Esophagus (tissue), 2 donors: ENCODE data around the gene PICK1. TPM values are rescaled to one million over a fixed set of nuclear protein-coding genes. Genes with fewer than 3 reads are reported as not detected.

Experiments
- H3K27ac ChIP-seq, 2 donors: one replicate each; pipeline ENCODE4 v1.5.1; 2013; ENCODE audit warnings: low read depth in 2 of 2, mild to moderate bottlenecking in 2 of 2, inconsistent platforms in 1 of 2, low read length in 1 of 2, moderate library complexity in 1 of 2
- H3K27me3 ChIP-seq, 2 donors: one replicate each; pipeline ENCODE4 v1.6.1; 2013; ENCODE audit warnings: low read length in 2 of 2, control low read depth in 1 of 2, mild to moderate bottlenecking in 1 of 2; ENCODE audit not compliant: insufficient read depth in 2 of 2, control insufficient read depth in 1 of 2
- H3K36me3 ChIP-seq, 2 donors: one replicate each; pipeline ENCODE4 v1.6.1; 2013; ENCODE audit warnings: low read length in 1 of 2; ENCODE audit not compliant: control insufficient read depth in 2 of 2, insufficient read depth in 2 of 2
- H3K4me1 ChIP-seq, 2 donors: one replicate each; pipeline ENCODE4 v1.6.1; 2013; ENCODE audit warnings: low read length in 1 of 2; ENCODE audit not compliant: control insufficient read depth in 2 of 2, insufficient read depth in 2 of 2
- H3K4me3 ChIP-seq, 2 donors: one replicate each; pipeline ENCODE4 v1.5.1; 2013; ENCODE audit warnings: low read length in 2 of 2, mild to moderate bottlenecking in 2 of 2, low read depth in 1 of 2, moderate library complexity in 1 of 2
- H3K9me3 ChIP-seq, 2 donors: one replicate each; pipeline ENCODE4 v1.6.1; 2013; ENCODE audit warnings: mild to moderate bottlenecking in 2 of 2, low read depth in 1 of 2, low read length in 1 of 2, moderate library complexity in 1 of 2; ENCODE audit not compliant: control insufficient read depth in 2 of 2, insufficient read depth in 1 of 2
- WGBS, 2 donors: extraction: QIAGEN DNeasy Blood & Tissue Kit; methylation state at CpG; one replicate each; pipeline ENCODE4 v1.1.7; 2013; 5-methylcytosine and 5-hydroxymethylcytosine counted together
- polyA plus RNA-seq, 2 donors: library from polyadenylated mRNA; stranded (reverse); fragments of 200-250 nt; gene quantifications; one replicate each; pipeline ENCODE4 v1.2.3, GENCODE V29; 2013
- donor health status: healthy with polysubstance abuse.
- donor health status: Bipolar disorder and iron deficiency.

The PICK1 gene
- polyA plus RNA-seq, 2 donors = 25.3 to 25.6 TPM

DNA sequence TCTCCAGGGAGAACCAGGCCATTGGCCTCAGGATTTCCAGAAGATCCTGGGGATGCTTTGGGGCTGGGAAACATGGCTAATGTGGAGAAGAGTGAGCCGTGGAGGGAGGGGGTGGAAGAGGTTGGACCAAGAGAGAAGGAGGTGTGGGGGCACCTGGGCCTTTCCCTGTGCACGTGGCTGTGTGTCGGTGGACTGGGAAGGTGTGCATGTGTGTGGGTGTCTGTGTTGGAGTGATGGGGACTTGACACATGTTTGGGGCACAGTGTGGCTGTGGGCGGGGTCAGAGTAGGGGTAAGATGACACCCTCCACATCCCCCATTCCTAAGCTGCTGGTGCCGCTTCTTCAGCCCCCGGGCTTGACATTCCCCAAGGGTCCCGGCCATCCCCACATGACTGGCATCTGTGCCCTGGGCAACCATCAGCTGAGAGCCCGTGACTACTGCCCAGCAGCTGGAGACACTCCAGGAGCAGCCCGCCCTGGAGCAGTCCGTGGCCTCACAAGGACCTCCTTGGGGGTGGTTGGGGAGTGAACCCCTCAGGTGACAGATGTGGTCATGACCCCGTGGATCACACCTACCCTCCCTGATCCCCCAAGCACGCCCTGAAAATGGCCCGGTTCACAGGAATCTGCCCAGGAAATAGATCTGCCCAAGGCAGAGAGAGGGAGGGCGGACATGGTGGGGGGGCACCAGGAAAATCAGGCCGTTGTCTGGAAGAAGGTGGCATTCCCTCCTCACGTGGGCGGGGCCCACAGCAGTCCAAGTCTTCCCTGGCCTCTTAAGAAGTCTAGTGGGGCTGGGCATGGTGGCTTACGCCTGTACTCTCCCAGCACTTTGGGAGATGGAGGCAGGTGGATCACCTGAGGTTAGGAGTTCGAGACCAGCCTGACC is 38.0 kb upstream of the PICK1 start:
- 82 to 84% methylated on average over 17 to 19 of the region's 19 CpGs for WGBS, 2 donors
- Histone ChIP-seq H3K4me1 (peaks cover 6 to 14% of the 10 kb centered on the region in 2 donors), H3K27me3 (no peaks in the 10 kb centered on the region), H3K4me3 (no peak overlapping the region), H3K36me3 (no peaks in the 10 kb centered on the region), H3K9me3 (no peaks in the 10 kb centered on the region), H3K27ac (no peak overlapping the region)

DNA sequence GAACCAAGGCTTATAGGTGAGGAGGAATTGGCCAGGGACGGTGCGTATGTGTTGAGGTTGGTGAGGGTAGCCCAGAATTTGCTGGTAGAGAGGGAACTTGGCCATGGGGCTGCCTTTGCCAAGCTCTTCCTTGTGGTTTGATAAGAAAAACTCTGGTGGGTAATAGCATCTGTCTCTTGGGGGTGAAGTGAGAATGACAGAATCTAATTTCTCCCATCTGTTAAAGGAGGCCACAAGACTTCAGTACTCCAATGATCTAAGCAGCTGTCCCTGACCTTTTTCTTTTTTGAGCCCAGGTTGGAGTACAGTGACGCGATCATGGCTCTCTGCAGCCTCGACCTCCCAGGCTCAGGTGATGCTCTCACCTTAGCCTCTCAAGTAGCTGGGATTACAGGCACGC is 36.0 kb upstream of the PICK1 start:
- Histone ChIP-seq H3K27ac (no peak overlapping the region), H3K9me3 (no peaks in the 10 kb centered on the region), H3K36me3 (no peaks in the 10 kb centered on the region), H3K4me3 (no peak overlapping the region), H3K4me1 (peaks cover 6 to 10% of the 10 kb centered on the region in 2 donors), H3K27me3 (no peaks in the 10 kb centered on the region)
- WGBS, 2 donors = 89 to 92% methylated on average over 6 of the region's 6 CpGs

DNA sequence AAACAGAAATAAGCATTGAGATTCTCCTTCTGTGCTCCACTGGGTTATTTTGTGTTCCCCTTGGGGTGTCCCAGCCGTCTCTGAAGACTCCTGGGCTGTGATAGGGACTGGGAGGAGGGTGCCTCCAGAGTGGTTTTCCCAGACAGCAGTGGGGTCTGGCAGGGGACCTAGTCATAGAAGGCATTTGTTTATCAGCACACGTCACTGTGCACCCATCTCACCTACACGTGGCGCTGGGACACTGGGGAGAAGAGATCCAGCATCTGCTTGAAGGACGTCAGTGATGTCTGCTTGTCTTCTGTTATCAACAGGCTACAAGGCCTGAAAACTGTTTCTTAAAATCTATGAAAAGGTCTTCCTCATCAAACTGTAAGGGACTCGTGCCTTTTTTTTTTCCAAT is 34.2 kb upstream of the PICK1 start:
- H3K4me3 ChIP-seq = no peak overlapping the region
- no peaks in the 10 kb centered on the region for H3K27me3 ChIP-seq
- no peaks in the 10 kb centered on the region for H3K9me3 ChIP-seq
- no peaks in the 10 kb centered on the region for H3K36me3 ChIP-seq
- no peak overlapping the region for H3K27ac ChIP-seq
- H3K4me1 ChIP-seq = no peaks in the 10 kb centered on the region
- whole genome bisulfite sequencing, 2 donors = 84 to 85% methylated on average over 6 of the region's 6 CpGs

DNA sequence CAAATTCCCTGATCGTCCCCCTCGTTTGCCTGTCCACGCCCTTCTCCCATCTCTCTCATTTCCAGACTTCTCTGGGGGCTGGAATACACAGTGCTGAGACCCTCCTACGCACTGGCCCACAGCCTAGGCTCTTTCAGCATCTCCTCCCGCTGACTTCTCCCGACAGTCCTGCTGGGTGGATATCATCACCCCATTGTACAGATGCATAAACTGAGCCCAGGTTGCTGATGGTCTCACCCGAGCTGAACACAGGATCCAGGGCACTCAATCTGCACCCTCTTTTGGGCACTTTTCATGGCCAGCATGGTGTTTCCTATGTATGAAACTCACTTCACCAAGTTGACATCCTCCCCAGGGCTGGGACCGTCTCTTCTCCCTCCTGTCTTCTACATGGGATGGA is 31.7 kb upstream of the PICK1 start:
- H3K4me1 ChIP-seq = no peaks in the 10 kb centered on the region
- no peak overlapping the region for H3K4me3 ChIP-seq
- no peaks in the 10 kb centered on the region for H3K9me3 ChIP-seq
- no peak overlapping the region for H3K27ac ChIP-seq
- H3K36me3 ChIP-seq = no peaks in the 10 kb centered on the region
- 89% methylated on average over 8 of the region's 8 CpGs for WGBS, 2 donors
- H3K27me3 ChIP-seq = no peaks in the 10 kb centered on the region

DNA sequence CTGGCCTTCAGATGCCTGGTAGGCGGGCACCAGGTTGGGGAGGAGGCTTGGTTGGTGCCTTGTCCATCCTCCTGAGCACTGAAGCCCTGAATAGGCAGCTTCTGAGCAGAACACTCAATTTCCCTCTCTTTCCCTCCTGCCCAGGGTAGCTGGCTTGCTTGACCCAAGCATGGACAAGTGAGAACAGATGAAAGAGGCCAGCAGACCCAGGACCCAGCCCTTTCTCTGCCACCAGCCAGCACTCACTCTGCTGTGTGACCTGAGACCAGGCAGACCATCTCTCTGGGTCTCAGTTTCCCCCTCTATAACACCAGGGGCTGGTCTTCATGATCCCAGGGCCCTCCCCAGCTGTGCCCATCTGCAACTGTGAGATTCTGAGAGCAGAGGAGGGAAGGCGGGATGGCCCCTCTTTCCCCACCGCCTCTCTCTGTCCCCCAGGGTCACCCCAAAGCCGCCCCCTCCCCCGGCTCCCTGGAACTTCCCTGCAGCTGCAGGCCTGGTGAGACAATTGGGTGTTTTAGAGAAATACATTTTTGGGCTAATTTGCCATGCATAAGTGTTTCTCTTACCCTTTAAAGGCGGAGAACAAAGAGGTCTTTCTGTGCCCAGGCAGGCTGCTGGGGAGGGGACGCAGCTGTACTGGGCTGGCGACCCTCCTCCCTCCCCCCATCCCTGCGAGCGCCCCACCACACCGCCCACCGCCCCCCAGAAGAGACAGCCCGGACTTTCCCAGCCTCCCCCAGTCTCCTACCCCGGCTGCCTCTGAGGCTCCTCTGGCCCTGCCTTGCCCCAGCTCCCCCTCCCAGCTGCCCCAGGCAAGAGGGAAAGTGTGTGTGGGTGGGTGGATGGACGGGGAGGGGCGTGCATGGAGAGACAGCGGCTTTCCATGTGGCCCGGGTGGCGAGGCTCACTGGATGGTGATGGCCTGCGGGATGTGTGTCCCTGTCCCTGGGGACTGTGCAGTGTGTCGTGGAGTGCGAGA is 30.8 kb upstream of the PICK1 start:
- Histone ChIP-seq H3K27me3 (no peaks in the 10 kb centered on the region), H3K4me3 (no peak overlapping the region)
- WGBS, 2 donors = 70 to 75% methylated on average over 21 to 22 of the region's 22 CpGs

DNA sequence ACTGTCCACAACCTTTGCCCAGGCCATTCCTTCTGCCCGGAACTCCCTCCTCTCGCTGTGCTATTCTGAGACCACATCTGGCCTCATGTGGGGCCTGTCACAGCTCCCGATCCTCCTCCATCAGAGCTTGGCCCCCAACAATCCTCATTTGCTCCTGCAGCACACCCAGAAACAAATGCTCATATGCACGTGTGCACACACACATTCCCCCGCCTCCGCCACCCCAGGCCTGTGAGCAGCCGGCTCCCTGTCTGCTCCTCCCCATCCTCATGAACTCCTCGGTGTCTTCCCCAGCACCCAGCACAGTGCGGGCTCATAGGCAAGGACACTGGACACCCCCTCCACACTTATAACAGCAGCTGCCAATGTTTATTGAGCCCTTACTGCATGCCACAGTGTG is 29.7 kb upstream of the PICK1 start:
- H3K27me3 ChIP-seq = no peaks in the 10 kb centered on the region
- H3K36me3 ChIP-seq = no peaks in the 10 kb centered on the region
- H3K4me1 ChIP-seq = no peaks in the 10 kb centered on the region
- H3K27ac ChIP-seq = no peak overlapping the region
- no peak overlapping the region for H3K4me3 ChIP-seq
- 86% methylated on average over 9 of the region's 9 CpGs for WGBS, 2 donors
- no peaks in the 10 kb centered on the region for H3K9me3 ChIP-seq

More for the DNA sequence above, 30.8 kb upstream of the PICK1 start:
- H3K36me3 ChIP-seq = no peaks in the 10 kb centered on the region
- H3K9me3 ChIP-seq = no peaks in the 10 kb centered on the region
- H3K27ac ChIP-seq = no peak overlapping the region
- H3K4me1 ChIP-seq = no peaks in the 10 kb centered on the region

DNA sequence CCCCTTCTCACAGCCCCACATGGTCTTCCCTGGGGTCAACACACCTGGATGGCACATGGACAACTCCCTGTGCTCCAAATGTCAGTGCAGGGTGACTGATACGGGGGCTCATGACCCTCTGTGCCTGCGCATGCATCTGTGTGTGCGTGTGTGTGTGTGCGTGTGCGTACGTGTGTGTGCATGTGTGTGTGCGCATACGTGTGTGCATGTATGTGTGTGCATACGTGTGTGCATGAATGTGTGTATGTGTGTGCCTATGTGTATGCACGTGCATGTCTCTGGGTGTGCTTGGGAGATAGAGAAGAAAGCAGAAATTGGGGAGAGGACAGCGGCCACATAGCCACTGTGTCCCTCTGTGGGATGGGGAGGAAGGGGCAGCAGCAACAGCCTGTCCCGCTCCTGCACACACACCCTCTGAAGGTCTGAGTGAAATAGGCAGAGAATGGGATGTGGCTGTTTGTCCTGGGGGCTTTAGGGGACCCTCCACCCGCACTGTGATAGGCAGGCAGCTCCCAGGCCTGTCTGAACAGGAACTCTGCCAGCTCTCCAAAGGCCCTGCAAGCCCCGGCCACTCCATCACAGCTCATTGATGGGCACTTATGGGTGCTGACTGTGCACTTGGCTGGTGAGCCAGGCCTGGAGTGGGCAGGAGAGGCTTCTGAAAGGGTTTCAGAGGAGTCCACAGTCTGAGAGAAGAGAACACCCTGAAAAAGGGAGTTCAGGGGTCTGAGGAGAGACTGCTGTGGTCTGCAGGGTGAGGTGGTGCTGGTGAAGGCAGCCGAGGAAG is 28.7 kb upstream of the PICK1 start:
- Histone ChIP-seq H3K27ac (no peak overlapping the region), H3K36me3 (no peaks in the 10 kb centered on the region), H3K9me3 (no peaks in the 10 kb centered on the region), H3K4me1 (peaks cover 0 to 3% of the 10 kb centered on the region in 2 donors), H3K27me3 (no peaks in the 10 kb centered on the region), H3K4me3 (no peak overlapping the region)
- 89 to 90% methylated on average over 15 of the region's 15 CpGs for WGBS, 2 donors

DNA sequence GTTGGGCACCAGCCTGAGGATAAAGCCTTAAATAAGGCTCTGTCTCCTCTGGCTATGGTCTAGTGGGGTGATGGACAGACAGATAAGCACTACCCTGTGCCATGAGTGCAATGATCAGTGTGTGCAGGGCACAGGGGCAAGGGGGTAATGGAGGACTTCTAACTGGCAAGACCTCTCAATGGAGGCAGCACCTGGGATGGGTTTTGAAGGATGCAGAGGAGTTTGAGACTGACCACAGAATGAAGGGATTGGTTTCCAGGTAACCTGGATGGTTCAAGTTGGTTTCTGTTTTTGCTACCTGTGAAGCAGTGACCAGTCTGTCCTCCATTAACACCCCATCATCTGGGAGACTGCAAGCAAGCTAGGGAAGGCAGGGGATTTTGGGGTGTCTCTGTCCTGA is 27.8 kb upstream of the PICK1 start:
- H3K9me3 ChIP-seq = no peaks in the 10 kb centered on the region
- H3K27ac ChIP-seq = no peak overlapping the region
- no peak overlapping the region for H3K4me3 ChIP-seq
- H3K4me1 ChIP-seq = peaks cover 8 to 11% of the 10 kb centered on the region in 2 donors
- H3K36me3 ChIP-seq = no peaks in the 10 kb centered on the region
- no peaks in the 10 kb centered on the region for H3K27me3 ChIP-seq

DNA sequence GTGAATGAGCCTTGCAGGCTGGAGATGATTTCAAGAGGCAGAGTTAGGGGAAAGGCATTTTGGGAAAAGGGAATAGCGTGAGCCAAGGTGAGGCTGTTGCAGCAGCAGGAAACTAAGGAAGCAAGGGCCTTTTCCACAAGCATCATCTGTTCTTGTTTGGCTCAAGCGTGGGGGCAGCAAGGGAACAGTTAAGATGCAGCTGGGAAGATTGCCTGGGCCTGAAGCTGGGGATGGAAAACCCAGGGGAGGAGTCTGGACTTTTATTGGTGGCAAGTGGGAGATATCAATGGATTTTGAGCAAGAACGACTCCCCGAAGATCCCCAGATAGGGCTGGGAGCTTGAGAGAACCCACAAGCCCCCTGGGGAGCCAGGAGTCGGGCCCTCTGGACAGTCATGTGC is 27.3 kb upstream of the PICK1 start:
- Histone ChIP-seq H3K4me3 (no peak overlapping the region), H3K27ac (no peak overlapping the region)
- 69 to 80% methylated on average over 5 of the region's 5 CpGs for WGBS, 2 donors

More for the DNA sequence above, 27.3 kb upstream of the PICK1 start:
- Histone ChIP-seq H3K36me3 (no peaks in the 10 kb centered on the region), H3K4me1 (peaks cover 11 to 15% of the 10 kb centered on the region in 2 donors), H3K27me3 (no peaks in the 10 kb centered on the region), H3K9me3 (no peaks in the 10 kb centered on the region)
